ENCODE results near the gene LAMP1.
"Not testable (repeated sequence)": the region's sequence is repeated elsewhere in the genome, so short reads cannot be mapped to it uniquely, and the experiment has no call there.

The LAMP1 gene

GRCh38 chr13:113354831-113355610, 58.0 kb downstream of the LAMP1 start:
- DNase-seq (ENCODE audit: low read depth in 2 of 3, low spot score in 1 of 3), result no peak

GRCh38 chr13:113355621-113356020, 58.6 kb downstream of the LAMP1 start:
- DNase-seq (ENCODE audit: low read depth in 2 of 3, low spot score in 1 of 3), result no peak

- no peak for DNase-seq (ENCODE audit: low read depth in 2 of 3, low spot score in 1 of 3)
Measured at GRCh38 chr13:113356596-113356995, 59.6 kb downstream of the LAMP1 start.

GRCh38 chr13:113357529-113357928, 60.5 kb downstream of the LAMP1 start:
- no peak for DNase-seq (ENCODE audit: low read depth in 2 of 3, low spot score in 1 of 3)

GRCh38 chr13:113358653-113359190, 61.7 kb downstream of the LAMP1 start:
- no peak for DNase-seq (ENCODE audit: low read depth in 2 of 3, low spot score in 1 of 3)

DNA sequence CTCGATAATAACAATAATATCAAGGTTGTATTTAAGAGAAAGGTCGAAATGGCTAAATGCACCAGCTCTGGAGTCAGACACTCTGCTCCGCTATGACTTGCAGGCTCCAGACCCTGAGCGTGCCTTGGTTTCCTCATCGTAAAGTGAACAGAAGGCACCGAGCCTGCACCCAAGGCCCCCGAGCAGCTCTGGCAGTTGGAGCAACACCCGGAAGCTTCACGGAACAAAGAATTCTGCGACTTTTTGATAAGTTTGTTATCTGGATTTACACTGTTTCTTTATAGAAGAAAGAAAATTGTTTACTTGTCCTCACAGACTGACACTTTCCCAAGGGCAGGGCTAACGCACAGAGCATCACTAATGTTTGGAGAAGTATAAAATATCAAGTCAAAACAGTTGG, 62.5 kb downstream of the LAMP1 start:
- no peak for DNase-seq (ENCODE audit: low read depth in 2 of 3, low spot score in 1 of 3)

DNA sequence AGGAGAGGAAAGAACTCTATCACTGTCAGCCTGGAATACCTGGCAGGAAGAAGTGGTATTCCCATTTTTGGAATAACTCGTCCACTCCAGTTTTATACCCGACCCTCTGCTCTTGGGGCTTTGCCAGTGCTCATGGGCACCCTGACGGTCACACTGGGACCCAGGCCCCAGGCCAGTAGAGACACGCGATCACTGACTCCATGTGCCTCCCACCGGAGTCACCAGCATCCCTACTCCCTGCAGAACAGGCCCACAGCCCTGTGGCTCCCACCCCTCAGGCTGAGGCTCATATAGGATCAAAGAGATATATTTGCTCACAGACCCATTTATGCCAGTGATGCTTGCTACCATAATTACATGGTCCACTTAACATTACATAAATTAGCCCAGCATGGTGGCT, 63.4 kb downstream of the LAMP1 start:
- DNase-seq (ENCODE audit: low read depth in 2 of 3, low spot score in 1 of 3), result no peak

- DNase-seq (ENCODE audit: low read depth in 2 of 3, low spot score in 1 of 3), result no peak
Measured at GRCh38 chr13:113361406-113361805, 64.4 kb downstream of the LAMP1 start.

- no peak for DNase-seq (ENCODE audit: low read depth in 2 of 3, low spot score in 1 of 3)
Measured at GRCh38 chr13:113364311-113364889, 67.4 kb downstream of the LAMP1 start.

GRCh38 chr13:113364901-113365582, 68.0 kb downstream of the LAMP1 start:
- DNase-seq (ENCODE audit: low read depth in 2 of 3, low spot score in 1 of 3), result no peak

- DNase-seq (ENCODE audit: low read depth in 2 of 3, low spot score in 1 of 3), result no peak
Measured at GRCh38 chr13:113365583-113365970, 68.5 kb downstream of the LAMP1 start.

DNA sequence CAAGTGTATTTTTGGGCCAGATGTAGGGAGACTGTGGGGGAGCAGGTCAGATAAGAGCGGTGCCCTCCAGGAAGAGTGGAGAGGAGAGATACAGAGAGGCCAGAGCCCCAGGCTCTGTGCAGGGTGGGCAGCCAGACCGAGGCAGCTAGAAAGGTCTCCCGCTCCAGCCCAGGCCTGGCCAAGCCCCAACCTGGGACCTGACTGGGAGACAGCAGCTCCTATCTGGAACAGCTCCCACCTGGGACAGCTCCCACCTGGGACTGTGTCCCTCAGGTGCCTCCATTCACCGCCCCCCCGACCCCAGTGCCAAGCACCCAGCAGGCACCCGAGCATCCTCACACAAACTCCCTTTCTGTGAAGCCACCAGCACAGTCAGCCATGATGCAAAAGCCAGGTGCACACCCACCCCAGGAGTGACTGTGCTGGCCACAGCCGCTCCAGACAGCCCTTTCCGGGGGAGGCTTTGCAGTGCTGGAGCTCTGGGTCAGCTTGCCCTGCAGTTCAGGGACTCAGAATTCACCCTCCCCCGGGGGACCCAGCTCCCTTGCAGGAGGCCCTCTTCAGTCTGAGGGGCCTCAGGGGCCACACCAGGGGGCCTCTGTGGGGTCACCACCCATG, 69.0 kb downstream of the LAMP1 start:
- no peak for DNase-seq (ENCODE audit: low read depth in 2 of 3, low spot score in 1 of 3)

GRCh38 chr13:113367020-113367560, 70.1 kb downstream of the LAMP1 start:
- no peak for DNase-seq (ENCODE audit: low read depth in 2 of 3, low spot score in 1 of 3)

DNA sequence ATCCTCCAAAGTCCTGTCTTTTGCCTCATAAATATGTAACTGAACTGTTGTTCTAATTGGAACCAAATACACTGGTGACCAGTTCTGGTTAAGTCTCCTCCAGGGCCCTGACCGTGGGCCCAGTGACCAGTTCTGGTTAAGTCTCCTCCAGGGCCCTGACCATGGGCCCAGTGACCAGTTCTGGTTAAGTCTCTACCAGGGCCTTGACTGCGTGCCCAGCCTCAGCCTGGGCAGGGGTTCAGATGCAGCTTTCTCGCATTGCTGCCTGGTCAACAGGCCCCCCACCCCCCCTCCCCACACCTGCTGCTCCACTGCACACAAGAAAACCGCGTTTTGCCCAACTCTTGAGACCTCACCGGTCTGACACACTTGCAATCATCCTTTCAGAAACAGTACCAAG, 70.7 kb downstream of the LAMP1 start:
- no peak for DNase-seq (ENCODE audit: low read depth in 2 of 3, low spot score in 1 of 3)

GRCh38 chr13:113368353-113368752, 71.3 kb downstream of the LAMP1 start:
- not testable (repeated sequence) for DNase-seq (ENCODE audit: low read depth in 2 of 3, low spot score in 1 of 3)

- DNase-seq (ENCODE audit: low read depth in 2 of 3, low spot score in 1 of 3), result no peak
Measured at GRCh38 chr13:113369189-113369588, 72.2 kb downstream of the LAMP1 start.

- DNase-seq (ENCODE audit: low read depth in 2 of 3, low spot score in 1 of 3), result no peak
Measured at GRCh38 chr13:113369881-113370280, 72.8 kb downstream of the LAMP1 start.

DNA sequence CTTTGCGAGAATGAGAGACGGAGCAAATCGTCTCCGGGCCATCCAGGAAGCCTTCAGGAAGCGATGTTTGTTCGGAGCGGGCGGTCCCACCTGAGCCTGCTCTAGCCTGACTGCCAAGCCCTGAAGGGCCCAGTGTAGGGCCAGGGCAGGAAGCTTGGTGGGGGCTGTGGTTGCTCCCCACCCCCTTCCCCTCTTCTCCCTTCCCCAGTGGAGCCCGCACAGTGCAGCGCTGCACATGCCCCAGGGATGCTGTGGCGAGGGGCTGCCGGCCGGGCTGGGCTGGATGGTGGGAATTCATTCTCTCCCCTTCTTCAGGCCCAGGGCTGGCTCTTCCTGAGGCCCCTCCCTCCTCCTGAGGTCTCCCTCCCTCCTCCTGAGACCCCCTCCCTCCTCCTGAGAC, 74.0 kb downstream of the LAMP1 start:
- no peak for DNase-seq (ENCODE audit: low read depth in 2 of 3, low spot score in 1 of 3)

- not testable (repeated sequence) for DNase-seq (ENCODE audit: low read depth in 2 of 3, low spot score in 1 of 3)
Measured at GRCh38 chr13:113371701-113372100, 74.7 kb downstream of the LAMP1 start.
